UCSD-AML1 (cell line): Measurements from ENCODE around the gene PPP3R1.

Experiments
- DNase-seq: peaks from one replicate; lab custom pipeline; 2025; ENCODE audit not compliant: unreplicated experiment; lab: John Stamatoyannopoulos, UW

The PPP3R1 gene

DNA sequence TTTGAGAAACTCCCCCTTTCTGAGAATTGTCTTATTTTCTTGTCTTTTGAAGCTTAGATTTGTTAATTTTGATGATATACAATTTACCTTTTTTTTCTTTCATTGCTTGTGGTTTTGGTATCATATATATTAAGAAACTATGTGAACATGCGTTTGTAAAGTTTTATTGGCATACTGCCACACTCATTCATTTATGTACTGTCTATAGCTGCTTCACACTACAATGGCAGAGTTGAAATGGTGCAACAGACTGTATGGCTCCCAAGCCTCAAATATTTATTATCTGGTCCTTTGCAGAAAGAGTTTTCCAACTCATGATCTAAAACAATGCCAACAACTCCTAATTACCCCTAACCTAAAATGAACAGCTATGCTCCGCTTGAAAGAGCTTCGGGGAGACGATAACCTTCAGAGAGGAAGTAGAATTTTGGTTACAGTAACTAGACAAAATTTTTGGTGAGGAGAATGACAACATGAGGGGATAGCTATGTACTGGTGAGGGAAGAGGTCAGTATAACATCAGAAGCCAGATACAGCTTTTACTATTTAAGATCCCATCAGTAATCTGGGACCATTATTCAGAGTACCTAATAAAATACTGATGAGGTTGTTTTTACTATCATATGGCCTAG is 16.1 kb downstream of the PPP3R1 start:
- no peak for DNase-seq

DNA sequence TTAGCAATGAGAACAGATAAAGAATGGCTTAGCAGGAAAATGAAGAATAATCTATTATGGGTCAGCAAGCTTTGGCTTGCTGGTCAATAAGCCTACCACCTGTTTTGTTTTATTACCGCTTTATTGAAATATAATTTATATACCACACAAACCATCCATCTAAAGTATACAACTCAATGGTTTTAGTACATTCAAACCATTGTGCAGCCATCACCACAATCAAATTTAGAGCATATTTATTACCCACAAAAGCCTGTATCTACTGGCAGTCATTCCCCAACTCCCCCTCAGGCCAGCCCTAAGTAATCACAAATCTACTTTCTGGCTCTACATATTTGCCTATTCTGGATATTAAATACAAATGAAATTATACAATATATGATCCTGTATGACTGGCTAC is 17.2 kb downstream of the PPP3R1 start:
- DNase-seq, result no peak

DNA sequence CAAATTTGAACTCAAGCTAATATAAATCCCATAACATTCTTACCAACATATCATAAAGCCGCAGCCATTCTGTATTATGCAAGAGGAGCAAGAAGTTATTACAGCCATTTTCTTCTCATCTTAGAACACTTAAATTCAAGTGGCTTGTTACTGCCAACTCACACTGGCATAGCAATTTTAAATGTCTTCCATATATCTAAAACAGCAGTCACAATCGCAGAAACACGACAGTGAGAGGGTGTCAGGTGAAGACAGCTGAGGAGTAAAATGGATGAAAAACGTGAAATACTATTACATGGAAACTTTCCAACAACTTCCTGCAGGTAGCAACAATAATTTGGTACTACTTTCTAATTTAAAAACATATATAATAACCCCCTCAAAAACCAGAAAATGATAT is 17.9 kb downstream of the PPP3R1 start:
- DNase-seq, result no peak

GRCh38 chr2:68231061-68231372 is 21.3 kb downstream of the PPP3R1 start:
- no peak for DNase-seq

- DNase-seq, result no peak
Measured at GRCh38 chr2:68230241-68231060, 21.9 kb downstream of the PPP3R1 start.

- no peak for DNase-seq
Measured at GRCh38 chr2:68226794-68227193, 25.5 kb downstream of the PPP3R1 start.

- peak; percentile 16 for DNase-seq
Measured at GRCh38 chr2:68225119-68225632, 27.2 kb downstream of the PPP3R1 start.

- no peak for DNase-seq
Measured at GRCh38 chr2:68223419-68223818, 28.9 kb downstream of the PPP3R1 start.

DNA sequence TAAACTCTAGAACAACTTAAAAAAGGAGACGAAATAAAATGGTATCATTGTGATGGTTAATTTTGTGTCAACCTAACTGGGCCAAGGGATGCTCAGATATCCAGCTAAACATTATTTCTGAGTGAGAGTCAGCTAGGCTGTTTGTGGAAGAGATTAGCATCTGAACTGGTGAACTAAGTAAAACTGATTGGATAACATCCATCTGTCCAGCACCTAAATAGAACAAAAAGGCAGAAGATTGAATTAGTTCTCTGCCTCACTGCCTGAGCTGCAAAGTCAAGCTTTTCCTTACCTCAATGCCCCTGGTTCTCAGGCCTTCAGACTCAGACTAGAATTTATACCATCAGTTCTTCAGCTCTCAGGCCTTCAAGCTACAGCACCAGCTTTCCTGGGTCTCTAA is 30.0 kb downstream of the PPP3R1 start:
- DNase-seq, result no peak

- no peak for DNase-seq
Measured at GRCh38 chr2:68218343-68218901, 33.9 kb downstream of the PPP3R1 start.

GRCh38 chr2:68217729-68218128 is 34.6 kb downstream of the PPP3R1 start:
- no peak for DNase-seq

- no peak for DNase-seq
Measured at GRCh38 chr2:68216454-68217310, 35.6 kb downstream of the PPP3R1 start.

- DNase-seq, result no peak
Measured at GRCh38 chr2:68214381-68214780, 38.0 kb downstream of the PPP3R1 start.

DNA sequence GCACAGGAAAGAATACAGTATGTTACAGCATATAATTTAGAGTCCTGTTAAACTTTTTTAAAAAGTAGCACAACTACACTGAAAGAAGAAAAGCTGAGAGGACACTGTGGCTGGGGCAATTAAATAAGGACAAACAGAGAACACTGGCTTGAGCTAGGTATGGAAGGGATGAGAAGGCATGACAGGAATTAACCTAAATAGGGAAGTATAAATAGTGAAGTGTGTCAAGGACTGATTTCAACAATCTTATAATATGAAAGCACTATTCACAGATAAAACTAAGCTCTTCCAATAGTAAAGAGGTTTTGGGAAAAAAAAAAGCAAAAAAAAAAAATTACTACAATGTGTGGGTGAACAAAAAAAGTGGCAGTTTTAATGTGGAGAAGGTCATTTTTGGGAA is 45.5 kb downstream of the PPP3R1 start:
- no peak for DNase-seq

GRCh38 chr2:68203587-68203986 is 48.7 kb downstream of the PPP3R1 start:
- no peak for DNase-seq

GRCh38 chr2:68200157-68200787 is 52.1 kb downstream of the PPP3R1 start:
- no peak for DNase-seq

DNA sequence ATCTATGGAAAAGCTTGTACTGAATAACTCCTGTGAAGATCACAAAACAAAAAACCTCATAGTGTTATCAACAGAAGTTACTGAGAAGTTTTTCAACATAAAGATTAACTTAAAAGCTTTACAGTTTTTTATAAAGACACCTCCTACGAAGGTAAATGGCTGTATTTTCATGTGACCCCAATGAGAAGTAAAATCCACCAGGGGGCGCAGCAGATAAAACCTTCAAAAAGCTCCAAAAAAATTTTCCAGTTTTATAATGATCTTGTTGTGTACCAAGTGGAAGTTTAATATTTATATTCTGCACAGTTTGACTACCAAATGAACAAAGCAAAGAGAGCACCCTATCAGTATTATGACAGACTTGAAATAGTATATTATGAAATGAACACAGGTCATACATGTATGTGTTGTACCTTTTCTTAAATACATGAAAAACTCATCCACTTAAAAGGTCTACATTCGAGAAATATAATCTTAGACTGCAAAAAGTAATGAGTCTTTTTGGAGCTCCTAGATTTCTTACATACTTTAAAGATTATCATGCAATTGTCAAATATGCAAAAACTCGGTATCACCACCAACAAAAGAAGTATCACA is 56.1 kb downstream of the PPP3R1 start:
- DNase-seq, result no peak

- DNase-seq, result no peak
Measured at GRCh38 chr2:68195096-68195495, 57.2 kb downstream of the PPP3R1 start.

GRCh38 chr2:68193787-68194372 is 58.5 kb downstream of the PPP3R1 start:
- DNase-seq, result no peak

DNA sequence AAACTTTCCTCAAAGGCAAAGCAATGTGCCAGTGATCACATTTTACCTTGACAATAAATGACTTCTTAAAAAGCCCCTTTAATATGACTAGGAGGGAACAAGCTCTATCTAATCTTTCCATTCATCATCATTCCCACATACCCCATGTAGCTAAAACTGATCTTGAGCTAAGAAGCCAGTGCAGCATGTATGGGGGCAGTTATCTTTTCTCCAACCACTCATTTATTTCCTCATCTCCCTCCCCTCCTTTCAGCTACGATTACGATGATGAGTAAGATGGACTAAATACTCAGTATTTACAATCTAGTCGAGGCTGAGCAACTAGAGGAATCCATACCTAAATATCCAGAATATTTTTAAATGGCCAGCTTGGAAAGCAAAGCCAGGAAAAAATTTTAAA is 59.2 kb downstream of the PPP3R1 start:
- no peak for DNase-seq
